RWPE1 (cell line): Measurements from ENCODE around the gene PLA2G12A.

Experiments used
- CTCF ChIA-PET: fragments of 350-600 bp; sonication (Branson Sonifier 250); formaldehyde crosslinking; extraction: SDS; loops from one replicate; lab custom pipeline; 2021; lab: Yijun Ruan, JAX
- POLR2A ChIA-PET: fragments of 400-600 bp; formaldehyde crosslinking; extraction: SDS; loops from one replicate; lab custom pipeline; 2020; ENCODE audit warnings: antibody characterized with exemption; ENCODE audit not compliant: low non-redundant PET; lab: Yijun Ruan, JAX
- DNase-seq: peaks from one replicate; pipeline ENCODE4 v3.0.0; 2012; ENCODE audit warnings: low spot score
- H3K27ac ChIP-seq: fragments of 450-650 bp; 2 replicates; pipeline ENCODE4 v1.5.1; 2017
- CTCF ChIP-seq: fragments of 450-650 bp; conservative IDR thresholded peaks from 2 replicates; pipeline ENCODE4 v1.5.1; 2017; ENCODE audit warnings: low read depth, mild to moderate bottlenecking

Gene PLA2G12A

GRCh38 chr4:109745830-109746229, 16.0 kb upstream of the PLA2G12A start:
- POLR2A ChIA-PET, result no interaction called here
- CTCF ChIA-PET, result no interaction called here
- TF ChIP-seq CTCF, result no peak
- DNase-seq, result no peak
- no peak overlapping the region for H3K27ac ChIP-seq

GRCh38 chr4:109739547-109739946, 9.7 kb upstream of the PLA2G12A start:
- DNase-seq, result no peak
- H3K27ac ChIP-seq, result no peak overlapping the region
- no peak for TF ChIP-seq CTCF
- POLR2A ChIA-PET, result no interaction called here
- CTCF ChIA-PET, result interaction anchor here (0.6 kb wide), 1 partner anchor 124 kb away, joined by 4 read pairs; no protein-coding TSS in a partner anchor

GRCh38 chr4:109738104-109738872, 8.4 kb upstream of the PLA2G12A start:
- no peak for DNase-seq
- H3K27ac ChIP-seq, result no peak overlapping the region
- ChIA-PET CTCF (no interaction called here), POLR2A (no interaction called here)
- TF ChIP-seq CTCF, result no peak

GRCh38 chr4:109735566-109736365, 5.9 kb upstream of the PLA2G12A start:
- CTCF ChIA-PET, result no interaction called here

GRCh38 chr4:109733728-109734127, 3.9 kb upstream of the PLA2G12A start:
- no peak for TF ChIP-seq CTCF
- ChIA-PET CTCF (no interaction called here), POLR2A (no interaction called here)
- no peak for DNase-seq
- H3K27ac ChIP-seq, result no peak overlapping the region

More at GRCh38 chr4:109735566-109736365, 5.9 kb upstream of the PLA2G12A start:
- DNase-seq, result no peak
- no peak for TF ChIP-seq CTCF
- POLR2A ChIA-PET, result no interaction called here
- H3K27ac ChIP-seq, result no peak overlapping the region
